Cardiac muscle cell (in vitro differentiated cells and primary cell): ENCODE measurements around the gene SKIL. TPM values are rescaled to one million over a fixed set of nuclear protein-coding genes. Genes with fewer than 3 reads are reported as not detected.

Source experiments
- DNase-seq, 2 donors: peaks; one replicate each; pipeline versions ENCODE4 v3.0.0 to v3.0.0-alpha.2; 2010 to 2017; ENCODE audit warnings: low read depth in 1 of 2, low spot score in 1 of 2
- H3K27ac ChIP-seq: fragments of 200-600 bp; sonication (generic); 2 replicates; pipeline ENCODE4 v1.5.1; 2016
- H3K27me3 ChIP-seq: fragments of 200-600 bp; sonication (generic); 2 replicates; pipeline ENCODE4 v1.6.0; 2016; ENCODE audit warnings: control low read depth
- H3K36me3 ChIP-seq: fragments of 200-600 bp; sonication (generic); 2 replicates; pipeline ENCODE4 v1.5.1; 2016; ENCODE audit warnings: control low read depth
- H3K4me1 ChIP-seq: fragments of 200-600 bp; sonication (generic); 2 replicates; pipeline ENCODE4 v1.8.1; 2017; ENCODE audit warnings: low read depth, mild to moderate bottlenecking, mixed run types
- H3K4me3 ChIP-seq: fragments of 200-600 bp; sonication (generic); 2 replicates; pipeline ENCODE4 v1.5.1; 2016; ENCODE audit warnings: mild to moderate bottlenecking
- H3K9me3 ChIP-seq: fragments of 200-600 bp; sonication (generic); 2 replicates; pipeline ENCODE4 v1.5.1; 2017; ENCODE audit warnings: low read depth, mild to moderate bottlenecking, control low read depth
- polyA plus RNA-seq: library from polyadenylated mRNA; unstranded; fragments of >200 nt; fragmentation: Nextera tagmentation; extraction: Ambion mirVana; gene quantifications from 2 replicates; pipeline ENCODE4 v1.2.1, GENCODE V29; 2016
- total RNA-seq: library from RNA; depleted of rRNA; stranded (reverse); fragments of >200 nt; gene quantifications from 2 replicates; pipeline ENCODE4 v1.2.3, GENCODE V29; 2016
- TF ChIP-seq, protein P1 (sequence below): IDR thresholded peaks from 2 replicates; pipeline ENCODE4 v1.5.1; 2012; ENCODE audit warnings: low read depth, mild to moderate bottlenecking, low read length

The SKIL gene
- total and polyA plus RNA-seq, 2 experiments from 2014 or later: 11.9 to 42.8 TPM

GRCh38 chr3:170421758-170422157 is 64.2 kb downstream of the SKIL start:
- Histone ChIP-seq H3K9me3 (no peaks in the 10 kb centered on the region), H3K27ac (no peak overlapping the region), H3K27me3 (peaks cover 32% of the 10 kb centered on the region), H3K4me3 (no peak overlapping the region), H3K36me3 (no peaks in the 10 kb centered on the region), H3K4me1 (no peaks in the 10 kb centered on the region)
- TF ChIP-seq, protein P1, sequence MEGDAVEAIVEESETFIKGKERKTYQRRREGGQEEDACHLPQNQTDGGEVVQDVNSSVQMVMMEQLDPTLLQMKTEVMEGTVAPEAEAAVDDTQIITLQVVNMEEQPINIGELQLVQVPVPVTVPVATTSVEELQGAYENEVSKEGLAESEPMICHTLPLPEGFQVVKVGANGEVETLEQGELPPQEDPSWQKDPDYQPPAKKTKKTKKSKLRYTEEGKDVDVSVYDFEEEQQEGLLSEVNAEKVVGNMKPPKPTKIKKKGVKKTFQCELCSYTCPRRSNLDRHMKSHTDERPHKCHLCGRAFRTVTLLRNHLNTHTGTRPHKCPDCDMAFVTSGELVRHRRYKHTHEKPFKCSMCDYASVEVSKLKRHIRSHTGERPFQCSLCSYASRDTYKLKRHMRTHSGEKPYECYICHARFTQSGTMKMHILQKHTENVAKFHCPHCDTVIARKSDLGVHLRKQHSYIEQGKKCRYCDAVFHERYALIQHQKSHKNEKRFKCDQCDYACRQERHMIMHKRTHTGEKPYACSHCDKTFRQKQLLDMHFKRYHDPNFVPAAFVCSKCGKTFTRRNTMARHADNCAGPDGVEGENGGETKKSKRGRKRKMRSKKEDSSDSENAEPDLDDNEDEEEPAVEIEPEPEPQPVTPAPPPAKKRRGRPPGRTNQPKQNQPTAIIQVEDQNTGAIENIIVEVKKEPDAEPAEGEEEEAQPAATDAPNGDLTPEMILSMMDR: no peak
- DNase-seq: no peak

- H3K4me3 ChIP-seq: no peak overlapping the region
- no peaks in the 10 kb centered on the region for H3K4me1 ChIP-seq
- no peak for DNase-seq
- H3K27me3 ChIP-seq: peaks cover 21% of the 10 kb centered on the region
- H3K27ac ChIP-seq: no peak overlapping the region
- H3K36me3 ChIP-seq: no peaks in the 10 kb centered on the region
- H3K9me3 ChIP-seq: no peaks in the 10 kb centered on the region
- TF ChIP-seq, protein P1: no peak
Measured at GRCh38 chr3:170423001-170423615, 65.6 kb downstream of the SKIL start.

DNA sequence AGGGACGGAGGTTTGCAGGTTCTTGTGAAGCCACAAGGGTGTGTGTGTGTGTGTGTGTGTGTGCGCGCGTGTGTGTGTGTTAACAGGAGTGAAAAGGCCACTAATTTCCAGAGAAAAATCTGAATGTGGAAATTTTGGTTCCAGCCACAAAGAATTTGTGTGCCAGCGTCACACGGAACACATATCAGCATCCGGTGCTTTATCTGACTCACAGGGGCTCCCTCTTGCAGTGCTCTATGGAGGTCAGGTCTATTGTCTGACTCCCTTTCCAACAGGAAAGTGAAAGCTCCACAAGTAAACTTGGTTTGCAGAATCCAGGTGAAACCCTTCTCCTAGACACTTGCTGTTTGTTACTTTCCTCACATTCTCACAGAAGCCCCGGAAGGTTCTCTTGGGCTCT is 67.4 kb downstream of the SKIL start:
- Histone ChIP-seq H3K4me3 (no peak overlapping the region), H3K9me3 (no peaks in the 10 kb centered on the region), H3K36me3 (no peaks in the 10 kb centered on the region), H3K4me1 (no peaks in the 10 kb centered on the region), H3K27ac (no peak overlapping the region), H3K27me3 (peaks cover 4% of the 10 kb centered on the region)
- TF ChIP-seq, protein P1: no peak
- peak in 1 of 2 donors; percentile 67 for DNase-seq

DNA sequence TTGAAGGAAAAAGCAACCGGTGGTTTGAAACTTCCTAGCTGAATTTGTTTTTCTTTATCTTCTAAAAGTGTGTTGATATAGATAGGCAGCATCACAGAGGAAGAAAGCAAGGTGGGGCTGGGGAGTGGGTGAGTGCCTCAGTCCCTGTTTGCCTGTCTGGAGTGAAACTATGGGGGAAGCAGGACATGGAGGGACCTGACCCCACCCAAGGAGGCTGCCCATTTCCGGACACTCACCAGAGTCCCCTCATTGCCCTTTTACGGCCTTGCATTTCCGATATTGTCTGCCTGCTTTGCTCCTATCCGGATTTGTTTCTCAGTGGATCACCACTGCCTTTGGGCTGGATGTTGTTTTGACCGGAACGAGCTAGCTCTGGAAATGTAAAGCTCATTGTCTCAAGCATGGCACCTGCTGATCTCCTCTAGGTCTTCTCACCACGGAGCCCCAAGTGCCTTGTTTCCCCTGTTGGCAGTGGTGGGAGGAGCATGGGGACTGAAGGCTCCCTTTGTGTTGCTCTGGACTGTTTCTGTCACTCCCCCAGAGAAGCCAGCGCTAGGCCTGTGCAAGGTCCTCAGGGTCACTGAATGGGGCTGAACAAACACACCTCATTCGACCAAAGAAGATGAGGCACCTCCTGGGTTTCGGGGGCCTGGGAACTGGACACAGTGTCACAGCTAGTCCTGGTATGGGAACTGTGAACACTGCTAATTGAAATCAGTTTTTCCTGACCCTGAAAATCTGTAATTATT is 68.2 kb downstream of the SKIL start:
- Histone ChIP-seq H3K4me1 (no peaks in the 10 kb centered on the region), H3K4me3 (no peak overlapping the region), H3K9me3 (no peaks in the 10 kb centered on the region), H3K27me3 (no peaks in the 10 kb centered on the region), H3K27ac (no peak overlapping the region), H3K36me3 (no peaks in the 10 kb centered on the region)
- DNase-seq: no peak
- TF ChIP-seq, protein P1: no peak

- Histone ChIP-seq H3K27me3 (no peaks in the 10 kb centered on the region), H3K27ac (no peak overlapping the region), H3K36me3 (no peaks in the 10 kb centered on the region), H3K9me3 (no peaks in the 10 kb centered on the region), H3K4me1 (no peaks in the 10 kb centered on the region), H3K4me3 (no peak overlapping the region)
- peak in 1 of 2 donors; percentile 40 for DNase-seq
- TF ChIP-seq, protein P1: no peak
Measured at GRCh38 chr3:170426240-170426797, 68.8 kb downstream of the SKIL start.
